T47D (cell line): ENCODE measurements around the gene TMEM178B.
"Not testable (repeated sequence)": the region's sequence is repeated elsewhere in the genome, so short reads cannot be mapped to it uniquely, and the experiment has no call there.

ENCODE experiments used
- DNase-seq, 2 experiments: peaks; one replicate each; pipeline versions ENCODE4 v3.0.0 to v3.0.0-alpha.2; 2011 to 2012; ENCODE audit warnings: low read depth in 1 of 2, low spot score in 1 of 2
- JUND ChIP-seq: IDR thresholded peaks from 2 replicates; pipeline ENCODE4 v1.6.1; 2012; ENCODE audit warnings: low read depth
- in situ Hi-C: cut with HindIII; loops from 2 replicates; pipeline ENCODE4 v1.10.0; 2016; ENCODE audit warnings: low sequenced_read_pairs, low pct_unique_long_range_greater_than_20kb

The TMEM178B gene

DNA sequence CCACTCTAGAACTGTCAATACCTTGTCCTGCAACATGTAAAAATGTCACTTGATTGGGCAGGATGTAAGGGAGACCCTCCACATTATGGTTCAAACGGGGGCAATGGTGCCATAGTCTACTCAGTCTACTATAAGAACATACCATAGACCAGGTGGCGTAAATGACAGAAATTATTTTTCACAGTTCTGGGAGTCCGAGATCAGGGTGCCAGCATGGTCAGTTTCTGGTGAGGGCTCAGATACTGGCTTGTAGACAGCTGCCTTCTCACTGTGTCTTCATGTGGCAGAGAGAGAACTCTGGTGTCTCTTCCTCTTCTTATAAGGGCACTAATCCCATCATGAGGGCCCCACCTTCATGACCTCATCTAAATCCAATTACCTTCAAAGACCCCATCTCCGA lies 18.7 kb upstream of the TMEM178B start:
- in situ Hi-C loops: no loop called here
- no peak for TF ChIP-seq JUND

DNA sequence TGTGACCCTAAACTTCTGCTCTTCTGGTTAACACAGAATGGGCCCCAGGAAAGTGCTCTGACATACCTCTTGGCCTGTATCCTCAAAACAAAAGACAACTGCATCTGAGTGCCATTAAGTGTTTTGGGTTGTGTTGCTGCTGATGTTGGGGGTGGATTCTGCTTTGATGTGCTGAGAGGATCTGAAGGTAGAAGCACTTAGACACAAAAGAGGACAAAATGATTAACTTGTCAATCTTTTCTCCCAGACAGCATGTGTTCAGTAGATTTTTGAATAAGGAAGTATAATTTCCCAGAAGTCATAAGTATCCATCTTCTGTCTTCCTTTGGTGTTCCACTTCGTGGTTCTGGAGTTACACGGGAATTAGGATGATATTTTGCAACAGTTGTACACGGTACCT lies 16.1 kb upstream of the TMEM178B start:
- no peak for DNase-seq
- no peak for TF ChIP-seq JUND
- in situ Hi-C loops: no loop called here

More for the DNA sequence above, 18.7 kb upstream of the TMEM178B start:
- no peak for DNase-seq

DNA sequence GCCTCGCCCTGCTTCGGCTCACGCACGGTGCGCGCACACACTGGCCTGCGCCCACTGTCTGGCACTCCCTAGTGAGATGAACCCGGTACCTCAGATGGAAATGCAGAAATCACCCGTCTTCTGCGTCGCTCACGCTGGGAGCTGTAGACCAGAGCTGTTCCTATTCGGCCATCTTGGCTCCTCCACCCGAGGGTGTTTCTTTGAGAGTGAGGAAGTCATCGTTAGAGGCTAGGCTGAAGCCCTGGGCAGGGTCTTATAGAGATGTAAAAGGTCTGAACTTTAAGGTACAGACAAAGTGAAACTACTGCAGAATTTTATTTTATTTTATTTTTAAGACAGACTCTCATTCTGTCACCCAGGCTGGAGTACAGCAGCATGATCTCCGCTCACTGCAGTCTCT lies 6.0 kb upstream of the TMEM178B start:
- DNase-seq, in situ Hi-C loops: not testable (repeated sequence)

DNA sequence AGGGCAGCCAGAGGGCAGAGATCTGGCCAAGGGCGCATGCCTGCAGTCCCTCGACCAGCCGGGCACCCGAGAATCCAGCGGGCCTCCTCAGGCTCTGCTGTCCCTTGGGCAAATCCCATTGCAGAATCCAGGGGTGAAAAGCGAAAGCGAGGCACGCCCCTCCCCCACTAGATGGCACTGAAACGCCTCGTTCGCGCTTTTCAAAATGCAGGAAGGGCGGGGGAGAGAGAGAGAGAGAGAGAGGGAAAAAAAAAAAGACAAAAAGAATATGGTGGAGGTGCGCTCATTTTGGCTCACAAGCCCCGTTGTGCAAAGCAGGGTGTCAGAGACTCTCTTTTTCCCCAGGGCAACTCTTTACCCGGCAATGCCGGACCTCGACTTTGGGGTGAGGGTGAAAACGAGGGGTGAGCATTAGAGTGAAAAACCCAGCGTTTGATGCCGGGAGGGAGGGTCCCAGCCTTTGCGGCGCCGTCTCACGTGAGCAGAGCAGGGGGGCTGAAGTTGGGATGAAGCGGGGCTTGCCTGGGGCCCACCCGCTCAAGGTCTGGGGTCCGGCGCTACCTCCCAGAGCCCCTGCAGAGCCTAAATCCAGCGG lies 2.5 kb upstream of the TMEM178B start:
- peak in 1 of 2 experiments; percentile 66 for DNase-seq
- in situ Hi-C loops: no loop called here
- TF ChIP-seq JUND: no peak

DNA sequence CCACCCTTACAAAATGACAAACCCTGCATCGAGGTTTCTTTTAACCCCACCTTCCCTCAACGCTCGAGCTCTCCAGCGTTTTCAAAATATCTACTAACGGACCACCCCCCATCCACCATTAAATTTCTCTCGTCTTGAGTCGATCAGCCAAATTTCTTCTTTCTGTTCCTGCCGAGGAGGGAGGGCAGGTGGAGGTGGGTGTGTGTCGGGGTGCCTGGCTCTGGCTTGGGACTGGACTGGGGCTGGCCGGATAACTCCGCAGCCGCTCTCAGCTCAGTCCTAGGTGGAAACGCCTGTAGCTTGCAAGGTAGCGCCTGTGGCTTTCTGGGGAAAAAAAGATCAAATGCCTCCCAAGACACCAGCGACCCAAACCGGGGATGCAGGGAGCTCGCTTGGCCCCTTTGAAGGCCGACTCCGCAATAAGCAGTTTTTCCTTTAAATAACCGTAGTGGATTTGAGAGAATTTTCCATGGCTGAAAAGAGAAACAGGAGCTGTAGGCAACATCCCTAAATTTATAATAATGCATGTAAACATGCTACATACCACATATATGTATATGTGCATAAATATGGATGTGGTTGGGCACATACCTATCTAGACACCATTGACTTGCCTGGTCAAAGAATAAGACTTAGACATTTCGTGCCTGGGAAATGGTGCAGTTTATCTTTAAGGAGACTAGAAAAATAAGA lies 1.9 kb upstream of the TMEM178B start:
- DNase-seq: no peak
- in situ Hi-C loops: no loop called here
- no peak for TF ChIP-seq JUND

DNA sequence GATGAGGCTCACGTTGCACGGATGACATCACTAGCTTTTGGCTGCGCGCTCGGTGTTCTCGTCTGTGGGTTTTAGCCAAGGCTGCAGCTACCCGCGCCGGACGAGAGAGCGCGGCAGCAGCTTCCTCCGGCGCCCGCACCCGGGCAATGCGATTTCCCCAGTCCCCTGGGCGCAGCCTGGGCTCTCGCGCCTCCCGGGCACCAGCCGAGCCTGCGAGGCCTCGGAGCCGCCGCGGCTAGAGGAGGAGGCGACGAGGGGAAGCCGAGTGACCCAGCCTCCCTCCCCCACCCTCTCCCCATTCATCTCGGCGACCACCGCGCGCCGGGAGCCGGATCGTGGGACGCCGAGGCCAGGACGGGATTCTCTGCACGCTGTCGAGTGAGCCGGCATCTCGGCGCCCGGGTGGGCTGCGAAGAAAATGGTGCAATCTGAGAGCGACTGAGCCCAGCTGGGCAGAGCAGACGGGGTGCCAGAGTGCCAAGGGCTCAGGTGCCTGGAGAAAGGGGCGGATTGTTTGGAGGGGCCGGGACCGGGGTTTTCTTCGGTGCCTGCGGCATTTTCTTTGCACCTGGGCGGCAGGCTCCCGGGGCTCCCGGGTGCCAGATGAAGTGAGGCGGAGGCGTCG lies 1.2 kb upstream of the TMEM178B start:
- TF ChIP-seq JUND: no peak
- in situ Hi-C loops: no loop called here
- DNase-seq: peak; percentile 47 to 82

DNA sequence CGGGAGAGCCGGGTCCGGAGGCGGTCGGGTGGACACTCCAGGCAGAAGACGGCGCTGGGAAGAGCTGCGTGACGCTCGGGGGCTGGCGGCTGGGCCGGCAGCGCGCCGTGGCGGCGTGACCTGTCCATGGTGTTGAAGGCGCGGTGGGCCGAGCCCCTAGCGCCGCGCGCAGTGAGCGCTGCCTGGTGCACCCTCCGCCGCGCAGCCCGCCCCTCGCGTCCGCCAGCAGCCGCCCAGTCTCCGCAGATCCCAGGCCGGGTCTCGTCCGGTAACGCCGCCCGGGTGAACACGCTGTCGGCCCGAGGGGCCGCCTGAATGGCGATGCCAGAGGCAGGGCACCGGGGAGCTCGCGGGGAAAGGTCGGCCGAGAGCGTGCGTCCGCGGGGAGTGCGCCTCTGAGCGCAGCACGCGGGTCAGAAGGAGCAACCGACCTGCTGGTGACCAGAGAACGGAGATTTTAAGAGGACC lies 657 bp upstream of the TMEM178B start:
- DNase-seq: peak; percentile 28 to 63
- no peak for TF ChIP-seq JUND
- in situ Hi-C loops: no loop called here

DNA sequence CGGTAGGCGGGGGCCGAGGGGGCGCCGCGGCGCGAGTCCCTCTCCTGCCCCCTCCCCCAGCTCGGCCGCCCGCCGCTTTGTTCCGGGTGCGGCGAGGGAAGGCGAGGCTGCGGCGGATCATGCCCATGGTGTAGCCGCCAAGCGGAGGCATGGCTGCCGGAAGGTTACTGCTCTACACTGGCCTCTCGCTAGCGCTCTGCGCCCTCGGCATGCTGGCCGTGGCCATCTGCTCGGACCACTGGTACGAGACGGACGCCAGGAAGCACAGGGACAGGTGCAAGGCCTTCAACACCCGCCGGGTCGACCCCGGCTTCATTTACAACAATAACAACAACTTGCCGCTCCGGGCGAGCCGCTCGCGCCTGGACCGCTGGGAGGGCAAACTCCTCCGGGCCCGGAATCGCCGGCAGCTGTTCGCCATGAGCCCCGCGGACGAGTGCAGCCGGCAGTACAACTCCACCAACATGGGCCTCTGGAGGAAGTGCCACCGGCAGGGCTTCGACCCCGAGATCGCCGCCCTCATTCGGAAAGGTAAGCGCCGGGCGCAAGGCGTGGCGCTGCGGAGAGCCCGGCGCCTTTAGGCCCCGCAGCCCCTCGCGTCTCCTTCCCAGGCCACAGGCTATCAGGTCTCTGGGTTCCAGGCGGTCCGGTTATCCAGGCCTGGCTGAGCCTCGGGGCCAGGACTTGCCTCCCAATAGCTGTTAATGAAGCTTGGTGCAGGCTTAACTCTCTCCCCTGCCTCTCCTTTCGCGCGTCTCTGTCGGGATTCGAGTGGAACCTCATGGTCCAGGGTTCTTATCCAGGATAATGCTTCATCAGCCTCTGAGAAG lies 513 bp downstream of the TMEM178B start:
- in situ Hi-C loops: no loop called here
- no peak for TF ChIP-seq JUND

DNA sequence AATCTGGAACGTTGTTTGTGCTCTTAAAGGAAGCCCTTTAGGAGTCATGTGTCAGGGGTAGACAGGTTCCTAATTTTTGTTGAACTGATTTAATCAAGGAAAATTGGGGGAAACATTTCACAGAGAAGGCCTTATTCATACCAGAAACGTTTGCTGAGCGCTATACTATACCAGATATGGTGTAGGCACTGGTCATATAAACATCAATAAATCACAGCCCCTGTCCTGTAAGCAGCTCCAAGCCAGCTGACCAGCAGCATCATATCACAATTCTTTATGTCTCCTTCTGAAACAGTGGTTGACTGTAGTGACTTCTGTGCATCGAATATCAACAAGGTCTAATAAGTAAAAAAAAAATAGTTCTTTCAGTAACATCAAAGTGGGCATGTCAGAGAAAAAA lies 1.1 kb downstream of the TMEM178B start:
- in situ Hi-C loops: no loop called here
- no peak for TF ChIP-seq JUND
- no peak for DNase-seq

More for the DNA sequence above, 513 bp downstream of the TMEM178B start:
- peak in 1 of 2 experiments; percentile 19 for DNase-seq

DNA sequence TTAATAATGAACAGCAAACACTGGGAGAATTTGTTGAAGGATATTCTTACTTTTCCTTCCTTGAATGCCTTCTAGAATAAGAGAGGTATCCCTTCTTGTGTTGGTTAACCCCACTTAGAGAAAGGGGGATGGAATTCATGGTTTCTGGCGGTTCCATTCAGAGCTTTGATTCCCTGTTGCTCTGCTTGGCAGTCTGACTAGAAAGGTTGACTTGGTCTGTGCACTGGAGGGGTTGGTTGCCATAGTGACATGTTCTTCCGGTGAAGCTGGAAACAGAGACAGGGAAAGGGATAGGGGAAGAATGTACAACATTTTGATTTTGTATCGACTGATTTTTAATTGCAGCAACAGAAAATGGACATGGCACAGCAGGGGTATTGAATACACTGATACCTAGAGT lies 2.5 kb downstream of the TMEM178B start:
- TF ChIP-seq JUND: no peak
- in situ Hi-C loops: no loop called here
- no peak for DNase-seq

DNA sequence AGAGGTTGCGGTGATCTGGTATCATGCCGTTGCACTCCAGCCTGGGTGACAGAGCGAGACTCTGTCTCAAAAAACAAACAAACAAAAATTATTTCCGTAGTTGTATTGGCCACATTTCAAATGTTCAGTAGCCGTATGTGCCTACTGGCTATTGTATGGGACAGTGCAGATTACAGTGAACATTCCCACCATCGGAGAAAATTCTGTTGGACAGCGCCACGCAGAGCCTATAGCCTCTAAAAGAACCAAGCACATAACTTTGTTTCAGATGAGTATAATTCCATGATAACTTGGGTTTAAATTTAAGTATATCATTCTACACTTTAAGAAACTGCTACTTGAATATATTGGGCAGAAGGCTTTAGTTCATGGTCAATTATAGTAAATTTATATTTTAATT lies 5.4 kb downstream of the TMEM178B start:
- TF ChIP-seq JUND: no peak
- in situ Hi-C loops: no loop called here
- no peak for DNase-seq

DNA sequence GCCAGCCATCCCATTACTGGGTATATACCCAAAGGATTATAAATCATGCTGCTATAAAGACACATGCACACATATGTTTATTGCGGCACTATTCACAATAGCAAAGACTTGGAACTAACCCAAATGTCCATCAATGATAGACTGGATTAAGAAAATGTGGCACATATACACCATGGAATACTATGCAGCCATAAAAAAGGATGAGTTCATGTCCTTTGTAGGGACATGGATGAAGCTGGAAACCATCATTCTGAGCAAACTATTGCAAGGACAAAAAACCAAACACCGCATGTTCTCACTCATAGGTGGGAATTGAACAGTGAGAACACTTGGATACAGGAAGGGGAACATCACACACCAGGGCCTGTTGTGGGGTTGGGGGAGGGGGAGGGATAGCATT lies 15.6 kb downstream of the TMEM178B start:
- DNase-seq, in situ Hi-C loops: not testable (repeated sequence)
